GM18505 (cell line): ENCODE data around the gene ZNF641.
"Not testable (repeated sequence)": the region's sequence is repeated elsewhere in the genome, so short reads cannot be mapped to it uniquely, and the experiment has no call there.

Experiments used
- ATAC-seq: cut with Tn5 transposase; IDR thresholded peaks from one replicate; pipeline ENCODE4 v1.9.1; 2021; ENCODE audit not compliant: unreplicated experiment
- POLR2A ChIP-seq: IDR thresholded peaks from 4 replicates; pipeline ENCODE4 v1.6.1; 2011; ENCODE audit warnings: borderline replicate concordance; ENCODE audit not compliant: insufficient read depth, insufficient read length; ENCODE audit errors: extremely low read depth

Gene ZNF641

DNA sequence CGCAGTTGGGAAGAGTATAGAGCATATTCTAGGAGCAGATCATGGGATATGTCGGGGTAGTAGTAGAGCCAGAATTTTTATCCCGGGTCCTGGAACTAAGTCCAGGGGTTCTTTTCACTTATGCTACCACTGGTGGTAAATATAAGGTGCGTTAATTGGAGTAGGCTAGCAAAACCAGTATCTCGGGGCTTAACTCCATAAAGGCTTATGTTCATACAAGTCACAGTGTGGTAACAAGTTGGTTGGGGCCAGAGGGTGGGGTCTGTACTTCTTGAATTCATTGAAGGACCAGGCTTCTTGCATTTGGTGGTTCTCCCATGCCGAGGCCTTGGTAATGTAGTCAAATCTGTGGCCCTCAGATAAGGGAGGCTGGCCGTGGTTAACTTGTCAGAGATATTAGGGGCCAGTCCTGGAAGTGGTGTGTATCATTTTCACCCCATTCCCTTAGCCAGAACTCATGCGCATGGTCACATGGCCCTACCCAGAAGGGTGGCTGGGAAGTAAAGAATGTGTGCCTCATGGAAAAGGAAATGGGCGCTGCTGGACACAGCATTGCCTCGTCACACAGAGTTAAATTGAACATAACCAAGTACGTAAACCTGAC lies 1.5 kb upstream of the ZNF641 start:
- ATAC-seq, result no peak
- no peak for TF ChIP-seq POLR2A

DNA sequence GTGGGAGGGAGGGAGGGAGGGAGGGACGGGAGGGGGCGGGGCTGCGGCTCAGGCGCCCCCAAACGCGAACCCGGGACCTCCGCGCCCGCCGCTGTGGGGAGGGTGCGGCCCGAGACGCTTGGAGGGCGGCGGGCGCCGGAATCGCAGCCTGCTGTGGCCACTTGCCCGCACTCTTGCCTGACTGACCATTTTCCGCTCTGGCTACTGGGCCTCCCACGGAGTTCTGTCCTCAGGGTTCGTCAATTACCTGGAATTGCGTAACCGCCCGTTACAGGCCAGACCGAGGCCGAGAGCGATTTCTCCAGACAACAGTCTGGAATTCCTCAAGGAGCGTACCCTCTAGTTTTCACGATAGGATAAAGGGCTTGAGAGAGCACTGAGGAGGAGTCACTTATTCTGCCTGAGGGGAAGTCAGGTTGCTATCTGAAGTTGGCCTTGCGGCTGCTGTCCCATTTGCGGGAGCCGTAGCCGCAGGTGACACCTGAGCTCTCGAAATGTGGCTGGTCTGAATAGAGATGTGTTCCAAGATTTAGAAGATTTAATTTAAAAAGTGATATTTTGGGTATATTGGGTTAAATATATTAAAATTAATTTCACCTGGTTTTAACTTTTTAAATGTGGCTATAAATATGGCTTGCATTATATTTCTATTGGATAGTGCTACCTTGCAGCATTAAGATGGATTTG lies 446 bp upstream of the ZNF641 start:
- no peak for ATAC-seq

DNA sequence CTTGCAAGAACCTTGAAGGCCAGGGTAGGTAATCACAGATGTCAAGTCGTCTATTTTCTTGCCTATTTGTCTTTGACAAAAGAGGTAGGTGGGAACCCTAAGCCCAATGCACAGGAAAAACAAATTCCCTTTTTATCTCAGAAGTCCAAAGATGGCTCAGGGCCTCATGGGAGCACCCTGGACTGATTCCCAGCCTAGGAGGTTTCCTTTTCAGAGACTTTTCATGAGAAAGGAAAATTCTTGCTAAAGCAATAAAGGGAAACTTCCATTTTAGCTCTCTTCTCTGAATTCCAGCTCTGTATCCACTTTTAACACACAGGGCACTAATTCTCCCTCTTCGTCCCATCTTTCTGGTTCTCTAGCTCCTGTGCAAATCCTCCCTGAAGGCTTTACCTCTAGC lies 1.2 kb downstream of the ZNF641 start:
- no peak for TF ChIP-seq POLR2A
- ATAC-seq, result no peak

More for the DNA sequence above, 446 bp upstream of the ZNF641 start:
- no peak for TF ChIP-seq POLR2A

DNA sequence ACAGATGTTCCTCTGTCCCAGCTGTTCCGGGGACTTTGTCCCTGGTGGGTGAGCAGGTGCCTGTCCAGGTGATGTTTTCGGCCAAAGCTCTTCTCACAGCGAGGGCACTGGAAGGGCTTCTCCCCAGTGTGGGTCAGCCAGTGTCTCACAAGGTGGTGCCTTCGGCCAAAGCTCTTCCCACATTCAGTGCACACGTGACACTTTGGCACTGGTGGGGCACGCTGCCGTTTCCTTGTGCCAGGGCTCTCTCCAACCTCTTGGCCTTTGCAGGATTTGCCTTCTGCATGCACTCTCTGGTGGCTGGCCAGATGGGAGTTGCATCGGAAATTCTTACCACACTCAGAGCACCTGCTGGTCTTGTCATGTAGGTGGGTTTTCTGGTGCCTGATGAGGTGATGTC lies 7.7 kb downstream of the ZNF641 start:
- no peak for ATAC-seq
- TF ChIP-seq POLR2A, result no peak

DNA sequence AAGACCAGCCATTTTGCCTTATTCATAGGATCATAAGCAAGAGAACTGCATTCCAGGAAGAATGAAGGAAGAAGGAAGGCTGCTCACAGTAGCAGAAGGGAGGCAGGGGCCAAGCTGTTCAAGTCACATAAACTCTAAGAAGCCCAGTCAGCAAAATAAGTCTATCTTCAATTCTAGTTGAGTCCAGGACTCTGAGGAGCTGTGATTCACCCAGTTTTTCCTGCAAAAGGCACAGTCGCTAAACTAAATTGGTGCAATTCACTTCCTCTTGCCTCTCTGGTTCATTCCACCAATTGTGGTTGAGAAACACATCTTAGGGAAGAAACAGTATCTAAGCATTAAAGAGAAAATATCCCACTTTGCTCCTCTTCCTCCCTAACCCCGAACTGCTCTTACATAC lies 9.8 kb downstream of the ZNF641 start:
- TF ChIP-seq POLR2A, result no peak

DNA sequence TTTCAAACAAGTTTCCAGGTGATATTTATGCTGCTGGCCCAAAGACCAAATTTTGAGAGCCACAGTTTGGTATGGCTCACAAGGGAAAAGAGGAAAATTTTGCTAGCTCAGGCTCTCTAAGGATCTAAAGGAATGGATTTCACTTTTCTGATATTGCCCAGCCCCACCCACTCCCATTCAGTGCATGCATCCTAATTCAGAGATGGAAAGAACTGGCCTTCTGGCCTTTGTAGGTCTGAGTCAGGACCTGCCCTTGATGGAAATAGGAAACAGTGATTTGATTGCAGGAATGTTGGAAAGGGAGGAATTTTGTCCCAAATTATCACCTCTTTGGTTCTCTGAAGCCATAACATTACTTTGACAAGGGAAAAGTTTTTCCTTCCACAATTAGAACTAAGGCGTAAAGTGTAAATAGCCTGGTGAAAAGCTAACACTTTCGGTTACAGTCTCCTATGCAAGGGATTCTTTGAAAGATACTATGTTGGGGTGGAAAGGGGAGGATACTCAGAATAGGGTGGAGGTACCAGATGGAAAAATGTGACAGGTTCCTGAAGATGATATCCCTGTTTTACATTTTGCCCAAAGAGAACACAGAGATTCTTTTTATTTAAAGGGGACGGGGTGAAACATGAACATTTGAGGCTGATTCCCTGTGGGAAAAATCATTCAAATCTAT lies 11.1 kb downstream of the ZNF641 start:
- ATAC-seq, result no peak
- no peak for TF ChIP-seq POLR2A

More for the DNA sequence above, 9.8 kb downstream of the ZNF641 start:
- ATAC-seq, result no peak

DNA sequence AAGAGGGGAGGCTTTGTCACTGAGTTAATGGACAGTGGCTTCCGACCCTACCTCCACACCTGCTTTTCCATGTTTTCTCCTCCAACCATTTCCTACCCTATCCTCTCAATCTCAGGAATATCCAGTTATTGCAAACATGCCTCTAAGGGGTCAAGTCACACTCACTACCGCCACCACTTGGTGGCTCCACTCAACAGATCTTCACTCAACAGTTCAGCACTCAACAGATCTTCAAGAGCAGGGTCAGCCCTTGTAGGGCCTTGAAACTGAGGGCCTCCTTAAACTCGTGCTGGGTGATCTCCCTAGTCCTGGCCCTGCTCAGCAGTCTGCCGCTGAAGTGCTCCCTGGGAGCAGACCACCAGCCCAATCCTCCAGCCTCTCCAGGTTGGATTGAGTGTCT lies 14.2 kb downstream of the ZNF641 start:
- ATAC-seq, result no peak

DNA sequence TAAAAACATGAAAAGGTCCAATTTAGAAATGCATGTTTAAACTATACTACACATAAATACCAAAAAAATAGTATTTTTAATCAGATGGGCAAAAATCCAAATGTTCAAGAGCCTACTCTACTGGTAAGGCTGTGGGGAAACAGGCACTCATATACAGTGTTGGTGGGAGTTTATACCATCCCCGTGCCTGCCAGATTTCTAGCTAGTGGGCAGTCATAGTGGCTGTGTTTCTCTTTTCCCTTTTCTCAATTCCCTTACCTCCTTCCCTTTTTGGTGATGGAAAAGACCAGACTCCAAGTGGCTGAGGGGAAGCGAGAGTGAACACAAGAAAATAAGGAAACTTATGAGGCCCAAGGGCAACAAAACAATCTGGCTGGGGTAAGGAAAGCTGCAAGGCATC lies 14.7 kb downstream of the ZNF641 start:
- TF ChIP-seq POLR2A, result no peak
- ATAC-seq, result no peak

More for the DNA sequence above, 14.2 kb downstream of the ZNF641 start:
- no peak for TF ChIP-seq POLR2A

DNA sequence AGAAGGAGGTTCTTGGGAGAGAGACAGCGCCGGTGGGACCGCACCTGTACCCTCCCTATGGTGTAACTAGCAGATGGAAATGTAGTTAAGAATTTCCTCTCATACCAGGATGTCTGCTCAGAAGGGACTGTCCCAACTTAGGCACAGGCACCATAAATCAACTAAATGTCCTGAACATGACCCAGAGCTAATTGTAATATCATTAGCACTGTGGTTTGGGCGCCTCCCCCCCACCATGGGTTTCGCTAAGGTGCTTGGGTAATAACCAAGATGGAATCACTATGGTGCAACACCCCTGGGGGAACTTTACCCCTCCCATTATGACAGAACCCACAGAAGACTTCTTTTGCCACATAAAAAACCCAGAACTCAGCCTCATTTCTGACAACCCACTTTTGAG lies 15.9 kb downstream of the ZNF641 start:
- no peak for ATAC-seq
- no peak for TF ChIP-seq POLR2A

DNA sequence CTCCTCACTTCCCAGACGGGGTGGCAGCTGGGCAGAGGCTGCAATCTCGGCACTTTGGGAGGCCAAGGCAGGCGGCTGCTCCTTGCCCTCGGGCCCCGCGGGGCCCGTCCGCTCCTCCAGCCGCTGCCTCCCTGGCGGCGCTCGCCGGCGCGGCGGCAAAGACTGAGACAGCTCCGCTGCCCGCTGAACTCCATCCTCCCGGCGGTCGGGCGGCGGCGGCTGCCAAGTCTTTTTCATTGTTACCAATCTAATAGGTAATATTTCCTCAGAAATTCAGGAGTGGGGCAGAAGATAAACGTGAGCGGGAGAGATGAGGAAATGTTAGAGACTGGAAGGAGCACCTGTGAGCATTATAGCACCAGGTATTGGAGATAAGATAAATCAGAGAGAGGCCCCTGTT lies 17.0 kb downstream of the ZNF641 start:
- ATAC-seq, result not testable (repeated sequence)

DNA sequence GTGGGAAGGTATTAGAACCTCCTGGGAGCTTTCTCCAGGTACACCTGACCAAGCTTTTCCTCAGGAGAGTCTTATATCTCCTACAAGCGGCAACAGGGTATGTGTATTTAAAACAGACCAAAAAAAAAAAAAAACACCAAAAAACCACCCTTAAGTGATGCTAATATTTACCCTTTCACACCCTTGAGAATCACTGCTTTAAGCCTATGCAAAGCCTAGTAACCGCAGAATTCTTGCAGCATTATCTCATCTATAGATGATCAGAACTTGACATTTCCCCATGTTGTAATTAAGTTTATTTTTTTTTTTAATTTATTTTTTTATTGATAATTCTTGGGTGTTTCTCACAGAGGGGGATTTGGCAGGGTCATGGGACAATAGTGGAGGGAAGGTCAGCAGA lies 19.3 kb downstream of the ZNF641 start:
- no peak for ATAC-seq
- no peak for TF ChIP-seq POLR2A

DNA sequence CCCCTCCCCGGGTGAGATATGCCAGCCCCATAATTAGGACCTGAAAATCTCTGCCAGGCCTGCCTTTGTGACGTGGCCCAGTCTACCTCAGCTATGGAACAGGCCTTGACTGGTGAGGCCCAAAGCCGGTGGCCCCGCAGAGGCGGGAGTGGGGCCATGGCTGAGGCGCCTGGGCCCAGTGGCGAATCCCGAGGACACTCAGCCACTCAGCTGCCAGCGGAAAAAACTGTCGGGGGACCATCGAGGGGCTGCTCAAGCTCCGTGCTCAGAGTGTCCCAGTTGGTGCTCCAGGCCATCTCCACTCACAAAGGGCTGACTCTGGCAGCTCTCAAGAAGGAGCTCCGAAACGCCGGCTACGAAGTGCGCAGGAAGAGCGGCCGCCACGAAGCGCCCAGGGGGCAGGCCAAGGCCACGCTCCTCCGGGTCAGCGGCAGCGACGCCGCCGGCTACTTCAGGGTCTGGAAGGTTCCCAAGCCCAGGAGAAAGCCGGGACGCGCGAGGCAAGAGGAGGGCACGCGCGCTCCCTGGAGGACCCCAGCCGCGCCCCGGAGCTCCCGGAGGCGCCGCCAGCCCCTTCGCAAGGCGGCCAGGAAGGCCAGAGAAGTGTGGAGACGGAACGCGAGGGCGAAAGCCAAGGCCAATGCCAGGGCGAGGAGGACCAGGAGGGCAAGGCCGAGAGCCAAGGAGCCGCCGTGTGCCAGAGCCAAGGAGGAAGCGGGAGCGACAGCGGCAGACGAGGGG lies 21.4 kb downstream of the ZNF641 start:
- TF ChIP-seq POLR2A, result no peak
- no peak for ATAC-seq

DNA sequence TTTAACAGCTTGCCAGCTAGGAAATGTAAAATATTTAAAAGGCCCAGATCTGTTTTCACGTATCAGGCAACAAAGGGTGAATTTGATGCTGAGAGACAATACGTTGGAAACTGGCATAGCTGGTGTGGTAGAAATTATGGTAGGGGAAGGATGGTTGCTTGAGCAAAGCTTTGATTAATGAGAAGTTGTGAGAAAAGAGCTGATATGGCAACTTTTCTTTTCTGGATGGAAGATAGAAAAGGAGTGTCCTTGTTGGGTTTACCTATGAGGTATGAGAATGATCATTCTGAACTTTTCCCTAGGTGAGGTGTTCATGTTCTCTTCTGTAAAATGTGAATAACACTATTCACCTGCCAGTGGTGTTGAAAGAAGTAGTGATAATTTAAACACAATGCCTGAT lies 34.2 kb downstream of the ZNF641 start:
- TF ChIP-seq POLR2A, result no peak
- ATAC-seq, result no peak

DNA sequence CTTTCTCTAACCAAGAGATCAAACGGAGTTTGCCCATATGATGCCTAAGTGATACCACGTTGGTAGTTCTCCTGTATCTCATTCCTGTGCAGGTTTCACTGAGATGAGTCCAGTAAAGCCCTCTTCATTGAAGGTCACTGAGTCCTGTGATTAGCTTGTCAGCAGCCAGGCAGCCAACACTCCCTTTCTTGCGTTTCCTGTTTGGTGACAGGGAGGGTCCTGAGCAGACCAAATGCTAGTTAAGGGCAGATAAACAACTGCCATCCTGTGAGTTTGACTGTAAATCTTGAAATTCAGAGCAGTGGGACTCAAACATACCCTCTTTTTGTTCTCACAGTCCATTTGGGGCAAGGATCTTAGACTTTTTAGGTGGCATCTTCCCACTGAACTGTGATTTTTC lies 39.4 kb downstream of the ZNF641 start:
- no peak for ATAC-seq
- no peak for TF ChIP-seq POLR2A

DNA sequence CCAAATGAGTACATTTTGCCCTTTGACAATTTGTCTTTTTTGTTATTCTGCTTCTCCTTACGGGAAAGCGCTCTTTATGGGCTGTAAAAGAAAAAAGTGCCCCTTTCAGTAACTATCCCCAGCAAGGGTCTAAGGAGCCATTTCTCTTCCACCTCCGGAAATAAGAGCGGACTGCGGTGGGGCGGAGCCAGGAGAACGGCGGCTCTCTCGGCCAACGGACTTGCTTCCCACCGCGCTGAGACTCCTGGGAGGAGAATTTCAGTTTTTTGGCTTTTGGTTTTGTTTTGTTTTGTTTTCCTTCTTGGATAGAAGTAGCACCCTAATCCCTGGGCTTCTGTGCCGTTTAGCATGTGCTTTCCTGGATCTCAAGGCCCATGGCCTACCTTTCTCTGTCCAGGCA lies 43.5 kb downstream of the ZNF641 start:
- no peak for ATAC-seq
- no peak for TF ChIP-seq POLR2A
